ENCODE results near the gene FGF14.

- TF ChIP-seq CTCF (IDR thresholded peaks at IDR 0.05) (no peak), POLR2A (IDR thresholded peaks at IDR 0.05) (no peak), POLR2AphosphoS5 (IDR thresholded peaks at IDR 0.05) (no peak)
Observed at GRCh38 chr13:101717353-101717752, 684.5 kb downstream of the FGF14 start.
